OCI-M1 (cell line): ENCODE measurements around the gene SLC48A1.

Source experiments
- DNase-seq: peaks from one replicate; lab custom pipeline; 2025; lab: John Stamatoyannopoulos, UW

Gene SLC48A1

GRCh38 chr12:47828008-47828975 is 55.3 kb downstream of the SLC48A1 start:
- DNase-seq: peak; percentile 56

GRCh38 chr12:47828976-47829482 is 56.0 kb downstream of the SLC48A1 start:
- DNase-seq: peak; percentile 94

DNA sequence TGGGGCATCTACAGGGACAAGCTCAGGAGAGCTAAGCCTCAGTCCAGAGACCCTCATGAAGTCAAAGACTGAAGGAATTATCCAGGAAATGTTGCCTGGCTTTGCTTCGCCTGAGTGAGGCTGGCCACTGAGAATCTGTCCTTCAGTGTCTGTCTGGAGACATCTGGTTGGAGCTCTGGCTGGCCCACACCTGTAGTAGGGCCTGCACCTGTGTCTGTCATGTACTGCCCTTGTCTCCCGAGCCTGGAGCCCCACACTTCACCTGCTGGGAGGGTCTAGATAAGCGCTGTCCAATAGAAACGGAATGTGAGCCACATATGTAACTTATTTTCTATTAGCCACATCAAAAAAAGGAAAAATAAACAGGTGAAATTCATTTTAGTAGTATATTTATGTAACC is 56.5 kb downstream of the SLC48A1 start:
- DNase-seq: no peak
